Stimulated activated CD4-positive, alpha-beta T cell treated with anti-CD3 and anti-CD28 coated beads, Interleukin-4, amount 100 ng/mL, for 4 hours (primary cell): Measurements from ENCODE around the gene CACNG8.
"Not testable (repeated sequence)": the region's sequence is repeated elsewhere in the genome, so short reads cannot be mapped to it uniquely, and the experiment has no call there.

ENCODE experiments used
- DNase-seq, 2 experiments: peaks; one replicate each; pipeline ENCODE4 v3.0.0-alpha.2; 2020

Gene CACNG8

GRCh38 chr19:53994811-53995210, 32.1 kb downstream of the CACNG8 start:
- no peak for DNase-seq

GRCh38 chr19:53998223-53998622, 35.5 kb downstream of the CACNG8 start:
- DNase-seq: no peak

GRCh38 chr19:53999694-54000093, 37.0 kb downstream of the CACNG8 start:
- no peak for DNase-seq

- no peak for DNase-seq
These were observed 38.8 kb downstream of the CACNG8 start for GRCh38 chr19:54001496-54001895.

GRCh38 chr19:54002495-54003315, 40.0 kb downstream of the CACNG8 start:
- no peak for DNase-seq

- no peak for DNase-seq
These were observed 46.7 kb downstream of the CACNG8 start for GRCh38 chr19:54009440-54009839.

GRCh38 chr19:54010474-54010873, 47.7 kb downstream of the CACNG8 start:
- DNase-seq: no peak

GRCh38 chr19:54011507-54012211, 48.9 kb downstream of the CACNG8 start:
- DNase-seq: no peak

GRCh38 chr19:54013866-54014265, 51.1 kb downstream of the CACNG8 start:
- no peak for DNase-seq

- DNase-seq: no peak
These were observed 52.3 kb downstream of the CACNG8 start for GRCh38 chr19:54014920-54015560.

- no peak for DNase-seq
These were observed 54.5 kb downstream of the CACNG8 start for GRCh38 chr19:54017261-54017660.

GRCh38 chr19:54021363-54021762, 58.6 kb downstream of the CACNG8 start:
- no peak for DNase-seq

- DNase-seq: no peak
These were observed 59.2 kb downstream of the CACNG8 start for GRCh38 chr19:54021932-54022331.

GRCh38 chr19:54023191-54023590, 60.5 kb downstream of the CACNG8 start:
- DNase-seq: no peak

- no peak for DNase-seq
These were observed 61.9 kb downstream of the CACNG8 start for GRCh38 chr19:54024660-54025059.

- no peak for DNase-seq
These were observed 63.9 kb downstream of the CACNG8 start for GRCh38 chr19:54026656-54027055.

GRCh38 chr19:54029301-54029700, 66.6 kb downstream of the CACNG8 start:
- DNase-seq: no peak

GRCh38 chr19:54029930-54030490, 67.3 kb downstream of the CACNG8 start:
- DNase-seq: peak; percentile 27 to 43

GRCh38 chr19:54030895-54031586, 68.3 kb downstream of the CACNG8 start:
- DNase-seq: no peak

GRCh38 chr19:54035215-54036178, 72.8 kb downstream of the CACNG8 start:
- no peak for DNase-seq

GRCh38 chr19:54036542-54036941, 73.8 kb downstream of the CACNG8 start:
- not testable (repeated sequence) for DNase-seq
